Pancreas (tissue), 10 donors: Measurements from ENCODE around the gene USPL1. TPM values are rescaled to one million over a fixed set of nuclear protein-coding genes. Genes with fewer than 3 reads are reported as not detected.
"Not testable (repeated sequence)": the region's sequence is repeated elsewhere in the genome, so short reads cannot be mapped to it uniquely, and the experiment has no call there.

ENCODE experiments used
- ATAC-seq, 4 donors: fragments of 200-7000 bp; cut with Tn5 transposase; one replicate each; pipeline versions ENCODE4 v1.8.0 to v1.9.1; 2020; ENCODE audit warnings: mild to moderate bottlenecking in 4 of 4, moderate library complexity in 4 of 4
- DNase-seq, 6 donors: peaks; one replicate each; pipeline ENCODE4 v3.0.0-alpha.2; 2020
- FAIRE-seq: peaks from 2 replicates; lab custom pipeline; 2012; peaks lifted over from hg19 to GRCh38; lab: Jason Lieb, UNC
- H3K27ac ChIP-seq, 4 donors: fragments of 200-600 bp; sonication (generic); 1 replicate in 3 of 4; 2 replicates in 1 of 4; pipeline versions ENCODE4 v1.5.0 to v1.8.0; 2020
- H3K27me3 ChIP-seq, 4 donors: fragments of 200-600 bp; one replicate each; pipeline ENCODE4 v1.8.0; 2021
- H3K36me3 ChIP-seq, 3 donors: fragments of 200-600 bp; sonication (generic) in 1 of 3; one replicate each; pipeline versions ENCODE4 v1.5.0 to v1.8.0; 2020 to 2021
- H3K4me1 ChIP-seq, 3 donors: fragments of 200-600 bp; one replicate each; pipeline ENCODE4 v1.8.0; 2021
- H3K4me3 ChIP-seq, 4 donors: fragments of 200-600 bp; sonication (generic) in 2 of 4; one replicate each; pipeline versions ENCODE4 v1.5.0 to v1.8.0; 2020 to 2021
- H3K9me3 ChIP-seq, 4 donors: fragments of 200-600 bp; one replicate each; pipeline ENCODE4 v1.8.0; 2021
- WGBS, 2 donors: extraction: QIAGEN DNeasy Blood & Tissue Kit; methylation state at CpG; one replicate each; pipeline ENCODE4 v1.1.7; 2013; 5-methylcytosine and 5-hydroxymethylcytosine counted together
- intact Hi-C, 3 donors: fragments of 100-400 bp; cut with DNase I; formaldehyde crosslinking; loops; one replicate each; pipeline versions ENCODE4 v1.11.1 to v1.14.2; 2022
- polyA plus RNA-seq, 2 donors: library from polyadenylated mRNA; stranded (reverse); fragments of 200-250 nt; gene quantifications; one replicate each; pipeline ENCODE4 v1.2.3, GENCODE V29; 2013
- total RNA-seq, 6 donors: library from RNA; stranded (reverse); fragmentation: NEBNext Ultra II Directional in 4 of 6; extraction: Animal tissue kit (Norgen Biotek cat#: 25700) in 4 of 6; gene quantifications; one replicate each; pipeline versions ENCODE4 v1.2.1 to v1.2.4, GENCODE V29; 2021 to 2023
- TF ChIP-seq, protein P1 (sequence below), 4 donors: fragments of 200-600 bp; sonication (generic) in 3 of 4; IDR thresholded peaks; one replicate each; pipeline versions ENCODE4 v1.5.0 to v1.8.0; 2021; ENCODE audit warnings: antibody characterized with exemption in 4 of 4
- donor health status: healthy with polysubstance abuse.
- donor health status: DM: no; HTN: no; CAD: no; lungs with moderate emphysema.
- donor health status: DM: no; HTN: no; CAD: no.
- donor health status: control.
- donor health status: control.
- donor health status: Bipolar disorder and iron deficiency.
- donor health status: DM: yes; HTN: yes; CAD: no.
- donor health status: DM: no; HTN: no; CAD: no.
- donor health status: DM: no; HTN: no; CAD: no.
- donor health status: DM: yes; HTN: yes; CAD: no.

USPL1 gene
- total and polyA plus RNA-seq, 8 donors, result 3.5 to 13.1 (median 7.8) TPM

GRCh38 chr13:30634838-30635237 is 17.1 kb downstream of the USPL1 start:
- DNase-seq (no peak), FAIRE-seq (peak; percentile 20), ATAC-seq (peak in 2 of 4 donors; percentile 70 to 72)
- no peaks in the 10 kb centered on the region for H3K9me3 ChIP-seq
- H3K27me3 ChIP-seq, result no peaks in the 10 kb centered on the region
- no peak overlapping the region for H3K4me3 ChIP-seq
- H3K4me1 ChIP-seq, result peaks cover 0 to 12% (median 6%) of the 10 kb centered on the region in 3 donors
- peaks cover 0 to 8% (median 6%) of the 10 kb centered on the region in 3 donors for H3K36me3 ChIP-seq
- TF ChIP-seq, protein P1, sequence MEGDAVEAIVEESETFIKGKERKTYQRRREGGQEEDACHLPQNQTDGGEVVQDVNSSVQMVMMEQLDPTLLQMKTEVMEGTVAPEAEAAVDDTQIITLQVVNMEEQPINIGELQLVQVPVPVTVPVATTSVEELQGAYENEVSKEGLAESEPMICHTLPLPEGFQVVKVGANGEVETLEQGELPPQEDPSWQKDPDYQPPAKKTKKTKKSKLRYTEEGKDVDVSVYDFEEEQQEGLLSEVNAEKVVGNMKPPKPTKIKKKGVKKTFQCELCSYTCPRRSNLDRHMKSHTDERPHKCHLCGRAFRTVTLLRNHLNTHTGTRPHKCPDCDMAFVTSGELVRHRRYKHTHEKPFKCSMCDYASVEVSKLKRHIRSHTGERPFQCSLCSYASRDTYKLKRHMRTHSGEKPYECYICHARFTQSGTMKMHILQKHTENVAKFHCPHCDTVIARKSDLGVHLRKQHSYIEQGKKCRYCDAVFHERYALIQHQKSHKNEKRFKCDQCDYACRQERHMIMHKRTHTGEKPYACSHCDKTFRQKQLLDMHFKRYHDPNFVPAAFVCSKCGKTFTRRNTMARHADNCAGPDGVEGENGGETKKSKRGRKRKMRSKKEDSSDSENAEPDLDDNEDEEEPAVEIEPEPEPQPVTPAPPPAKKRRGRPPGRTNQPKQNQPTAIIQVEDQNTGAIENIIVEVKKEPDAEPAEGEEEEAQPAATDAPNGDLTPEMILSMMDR (IDR thresholded peaks at IDR 0.05), result no peak
- intact Hi-C loops, result no loop called here
- WGBS, 2 donors, result 26 to 28% methylated on average over 3 of the region's 3 CpGs
- no peak overlapping the region for H3K27ac ChIP-seq

- H3K36me3 ChIP-seq, result peaks cover 0 to 14% (median 9%) of the 10 kb centered on the region in 3 donors
- WGBS, 2 donors, result 85 to 87% methylated on average over 4 of the region's 4 CpGs
- peaks cover 0 to 12% (median 6%) of the 10 kb centered on the region in 3 donors for H3K4me1 ChIP-seq
- DNase-seq, result no peak
- no peak overlapping the region for H3K27ac ChIP-seq
- no peaks in the 10 kb centered on the region for H3K27me3 ChIP-seq
- no peaks in the 10 kb centered on the region for H3K9me3 ChIP-seq
- no peak overlapping the region for H3K4me3 ChIP-seq
- intact Hi-C loops, result no loop called here
- TF ChIP-seq, protein P1 (IDR thresholded peaks at IDR 0.05), result no peak
- no peak for ATAC-seq
- FAIRE-seq, result no peak
These were observed 20.6 kb downstream of the USPL1 start for GRCh38 chr13:30638301-30638700.

DNA sequence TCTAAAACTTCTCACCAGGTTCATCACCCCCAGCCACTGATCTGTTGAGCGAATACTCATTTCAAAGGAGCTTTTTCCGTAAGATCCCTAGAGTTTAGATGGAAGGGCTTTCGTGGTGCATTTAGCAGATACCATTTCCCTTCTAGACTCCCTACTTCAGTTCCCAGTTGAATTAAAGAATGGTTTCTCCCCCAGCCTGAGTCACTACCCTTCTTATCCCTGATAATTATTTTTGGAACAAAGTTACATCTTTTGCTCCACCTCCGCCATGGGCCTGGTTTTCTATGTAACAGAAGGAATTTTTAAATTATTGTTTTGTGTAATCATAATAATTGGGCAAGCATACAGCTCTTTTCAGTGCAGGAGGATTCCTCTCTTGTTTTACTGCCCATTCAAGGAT is 22.0 kb downstream of the USPL1 start:
- FAIRE-seq, result no peak
- H3K27ac ChIP-seq, result no peak overlapping the region
- no peak for DNase-seq
- no peaks in the 10 kb centered on the region for H3K27me3 ChIP-seq
- peaks cover 0 to 25% (median 12%) of the 10 kb centered on the region in 3 donors for H3K36me3 ChIP-seq
- no peak overlapping the region for H3K4me3 ChIP-seq
- ATAC-seq, result no peak
- peaks cover 0 to 10% (median 5%) of the 10 kb centered on the region in 3 donors for H3K4me1 ChIP-seq
- no peaks in the 10 kb centered on the region for H3K9me3 ChIP-seq
- TF ChIP-seq, protein P1 (IDR thresholded peaks at IDR 0.05), result no peak
- 95 to 96% methylated on average over 4 of the region's 4 CpGs for WGBS, 2 donors
- intact Hi-C loops, result no loop called here

DNA sequence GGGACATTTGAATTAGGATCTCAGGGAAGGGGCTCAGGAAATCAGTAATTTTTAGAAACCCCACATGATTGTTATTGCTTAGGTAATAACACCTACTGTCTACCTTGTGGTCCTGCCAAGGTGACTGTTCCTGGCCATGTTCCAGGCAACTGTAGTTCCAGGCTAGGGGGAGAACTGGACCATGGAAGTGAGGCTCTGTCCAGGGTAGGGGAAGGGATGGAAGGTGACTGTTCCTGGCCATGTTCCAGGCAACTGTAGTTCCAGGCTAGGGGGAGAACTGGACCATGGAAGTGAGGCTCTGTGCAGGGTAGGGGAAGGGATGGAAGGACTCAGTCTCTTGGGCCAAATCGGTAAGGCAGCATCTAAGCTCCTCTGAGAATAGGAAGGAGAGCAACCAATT is 23.5 kb downstream of the USPL1 start:
- intact Hi-C loops, FAIRE-seq, DNase-seq, H3K27ac ChIP-seq, H3K27me3 ChIP-seq, H3K4me3 ChIP-seq, H3K9me3 ChIP-seq, H3K4me1 ChIP-seq: not testable (repeated sequence)
- ATAC-seq, result peak in 2 of 4 donors; percentile 18 to 36
- peaks cover 0 to 30% (median 12%) of the 10 kb centered on the region in 3 donors for H3K36me3 ChIP-seq
- 98 to 100% methylated on average over 1 of the region's 1 CpG for WGBS, 2 donors

DNA sequence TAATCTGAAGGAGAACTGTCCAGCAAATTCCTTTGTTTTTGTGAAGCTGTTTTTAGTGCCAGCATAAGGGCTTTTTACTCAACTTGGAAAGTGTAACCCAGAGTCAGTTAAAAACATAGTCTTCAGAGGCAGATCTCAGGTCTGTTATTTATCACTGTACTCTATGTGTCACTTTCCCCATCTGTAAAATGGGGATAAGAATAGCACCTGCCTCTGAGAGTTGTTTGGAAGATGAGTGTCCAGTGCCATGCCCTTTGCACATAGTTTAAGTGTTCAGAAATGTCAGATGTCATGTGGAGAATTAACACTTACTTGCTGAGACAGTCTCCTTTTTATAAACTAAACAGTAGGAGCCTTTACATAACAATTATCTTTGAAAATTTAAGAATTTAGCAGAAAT is 27.9 kb downstream of the USPL1 start:
- ATAC-seq (no peak), DNase-seq (no peak), FAIRE-seq (no peak)
- no peaks in the 10 kb centered on the region for H3K9me3 ChIP-seq
- H3K4me3 ChIP-seq, result no peak overlapping the region
- intact Hi-C loops, result no loop called here
- H3K27ac ChIP-seq, result no peak overlapping the region
- no peaks in the 10 kb centered on the region for H3K27me3 ChIP-seq
- TF ChIP-seq, protein P1 (IDR thresholded peaks at IDR 0.05), result no peak
- H3K36me3 ChIP-seq, result peaks cover 0 to 37% (median 12%) of the 10 kb centered on the region in 3 donors
- H3K4me1 ChIP-seq, result peaks cover 5 to 11% (median 8%) of the 10 kb centered on the region in 3 donors
